GM21723 (cell line): ENCODE data around the gene CPNE2.

Experiments
- ATAC-seq: cut with Tn5 transposase; IDR thresholded peaks from one replicate; pipeline ENCODE4 v1.9.1; 2021; ENCODE audit warnings: mild to moderate bottlenecking, moderate library complexity; ENCODE audit not compliant: unreplicated experiment

CPNE2 gene

DNA sequence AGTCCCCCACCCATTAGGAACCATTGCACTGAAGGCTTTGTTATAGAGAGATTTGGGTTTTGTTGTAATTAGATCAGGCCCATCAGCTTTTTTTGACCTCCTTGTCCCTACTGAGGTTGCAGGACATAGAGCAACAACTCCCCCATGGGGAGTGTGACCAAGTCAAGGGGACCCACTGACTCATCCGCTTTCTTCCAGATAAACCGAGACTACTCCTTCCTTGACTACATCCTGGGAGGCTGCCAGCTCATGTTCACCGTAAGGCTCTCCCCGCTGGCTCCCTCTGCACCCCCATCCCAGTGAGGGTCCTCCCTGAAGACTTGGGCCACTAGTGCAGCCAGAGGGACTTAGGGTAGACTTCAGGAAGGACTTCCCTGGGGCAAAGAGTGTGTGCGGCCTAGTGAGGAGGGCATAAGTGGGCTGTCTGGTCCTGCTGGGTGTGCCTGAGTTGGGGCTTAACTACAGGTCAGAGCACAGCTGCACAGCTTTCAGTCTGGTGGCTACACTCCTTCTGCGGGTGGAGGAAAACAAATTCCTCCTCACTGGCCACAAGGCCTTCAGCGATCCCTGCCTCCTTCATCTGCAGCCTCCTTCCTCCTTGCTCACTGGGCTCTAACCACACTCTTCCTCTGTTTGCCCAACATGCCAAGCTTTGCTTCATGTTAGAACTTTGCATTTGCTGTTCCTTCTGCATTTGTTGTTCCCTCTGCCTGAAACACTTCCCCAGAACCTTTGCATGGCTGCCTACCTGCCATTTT, 31.0 kb downstream of the CPNE2 start:
- no peak for ATAC-seq

DNA sequence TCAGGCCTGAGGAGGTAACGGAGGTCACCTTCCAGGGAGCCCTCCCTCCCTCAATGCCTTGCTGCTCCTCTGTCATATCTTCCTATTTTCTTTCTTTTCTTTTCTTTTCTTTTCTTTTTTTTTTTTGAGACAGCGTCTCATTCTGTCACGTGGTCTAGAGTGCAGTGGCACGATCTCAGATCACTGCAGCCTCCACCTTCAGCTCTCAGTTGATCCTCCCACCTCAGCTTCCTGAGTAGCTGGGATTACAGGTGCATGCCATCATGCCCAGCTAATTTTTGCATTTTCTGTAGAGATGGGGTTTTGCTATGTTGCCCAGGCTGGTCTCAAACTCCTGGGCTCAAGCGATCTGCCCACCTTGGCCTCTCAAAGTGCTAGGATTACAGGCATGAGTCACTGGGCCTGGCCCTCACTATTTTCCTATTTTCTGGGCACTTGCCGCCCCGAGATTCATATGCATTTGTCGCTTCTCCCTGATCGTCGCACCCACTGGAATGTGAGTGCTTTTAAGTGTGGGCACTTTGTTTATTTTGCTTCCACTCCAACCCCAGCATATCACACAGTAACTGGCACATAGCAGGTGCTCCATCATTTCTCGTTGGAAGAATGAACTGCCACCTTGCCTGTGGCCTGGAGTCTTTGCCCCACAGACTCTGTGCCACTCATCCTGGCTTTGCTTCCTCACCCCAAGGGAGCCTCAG, 31.7 kb downstream of the CPNE2 start:
- ATAC-seq, result no peak

DNA sequence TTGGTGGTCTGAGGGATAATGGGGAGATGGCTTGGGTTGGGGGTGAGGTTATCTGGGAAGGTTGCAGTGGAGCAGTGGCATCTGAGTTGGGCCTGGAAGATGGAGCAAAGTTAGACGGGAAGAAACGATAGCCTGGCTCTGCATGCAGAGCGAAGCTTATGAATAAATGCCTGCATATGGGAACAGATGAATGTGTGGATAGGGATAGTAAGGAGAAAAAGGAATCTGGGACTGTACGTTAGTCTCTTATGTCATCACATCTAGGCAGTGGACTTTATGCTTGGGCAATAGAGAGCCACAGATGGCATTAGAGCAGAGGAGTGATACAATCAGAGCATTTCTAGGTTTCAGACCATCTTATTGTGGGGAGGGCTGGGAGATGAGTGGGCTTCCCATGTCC, 33.0 kb downstream of the CPNE2 start:
- ATAC-seq, result no peak

DNA sequence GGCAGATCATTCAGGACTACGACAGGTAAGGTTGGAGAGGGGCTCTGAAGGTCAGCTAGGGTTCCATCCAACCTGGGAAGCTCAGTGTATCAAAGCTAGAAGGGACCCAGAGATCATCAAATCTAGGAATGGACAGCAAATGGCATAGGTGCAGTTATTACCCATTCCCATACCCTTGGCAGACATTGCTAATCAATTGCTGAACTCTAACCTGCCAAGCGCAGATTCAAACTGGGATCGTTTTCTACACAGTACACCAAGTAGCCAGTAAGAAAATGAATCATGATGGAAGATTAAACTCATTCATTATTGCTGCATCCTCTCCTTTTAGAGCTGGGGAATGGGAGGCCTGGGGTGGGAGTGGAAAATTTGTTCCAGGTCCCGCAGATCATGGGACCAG, 33.6 kb downstream of the CPNE2 start:
- no peak for ATAC-seq

DNA sequence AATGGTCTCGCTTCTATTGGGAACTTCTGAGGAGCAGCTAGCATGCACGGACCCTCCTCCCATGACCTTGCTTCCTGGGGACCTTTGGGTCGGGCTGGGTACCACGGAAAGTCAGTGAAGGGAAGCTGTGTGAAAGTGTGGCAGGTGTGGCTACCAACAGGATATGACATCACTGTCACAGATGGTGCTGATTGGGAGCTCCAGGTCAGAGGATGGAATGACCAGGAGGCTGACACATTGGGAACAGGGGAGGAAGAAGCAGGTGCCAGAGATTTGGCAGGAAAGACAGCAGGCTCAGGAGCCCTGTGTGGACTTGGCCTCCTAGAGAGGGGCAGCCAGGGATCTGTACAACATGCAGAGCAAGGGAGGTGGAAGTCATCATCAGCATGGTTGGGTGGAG, 34.0 kb downstream of the CPNE2 start:
- ATAC-seq, result no peak

DNA sequence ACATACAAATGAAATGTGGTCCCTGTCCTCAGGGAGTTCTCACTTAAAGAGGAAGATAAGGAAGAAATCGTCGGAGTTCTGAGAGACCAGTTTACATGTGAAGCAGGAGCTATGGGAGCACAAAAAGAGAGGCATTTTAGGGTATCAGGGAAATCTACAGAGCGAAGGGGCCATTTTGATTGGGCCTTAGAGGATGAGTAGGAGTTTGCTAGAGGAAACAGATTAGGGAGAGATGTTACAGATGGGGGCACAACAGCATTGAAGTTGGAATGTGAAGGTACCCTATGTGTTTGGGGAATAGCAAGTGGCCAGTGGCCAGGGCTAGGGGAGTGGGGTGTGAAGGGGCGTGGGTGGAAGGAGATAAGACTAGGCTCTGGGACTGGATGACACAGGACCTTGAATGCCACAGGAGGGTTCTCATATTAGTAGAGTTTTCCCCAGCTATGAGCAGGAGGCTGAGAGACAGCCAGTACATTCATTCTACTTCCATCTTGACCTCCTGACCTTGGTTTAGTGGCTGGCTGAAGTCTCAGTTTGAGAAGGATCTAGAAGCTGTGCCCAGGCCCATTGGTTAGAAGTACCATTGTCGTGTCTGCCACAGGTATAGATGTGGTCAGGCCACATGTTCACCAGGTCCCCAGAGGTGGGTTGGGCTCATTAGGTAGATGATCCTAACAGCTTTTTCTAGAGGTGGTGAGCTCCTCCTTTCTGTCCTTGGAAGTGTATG, 34.8 kb downstream of the CPNE2 start:
- no peak for ATAC-seq

DNA sequence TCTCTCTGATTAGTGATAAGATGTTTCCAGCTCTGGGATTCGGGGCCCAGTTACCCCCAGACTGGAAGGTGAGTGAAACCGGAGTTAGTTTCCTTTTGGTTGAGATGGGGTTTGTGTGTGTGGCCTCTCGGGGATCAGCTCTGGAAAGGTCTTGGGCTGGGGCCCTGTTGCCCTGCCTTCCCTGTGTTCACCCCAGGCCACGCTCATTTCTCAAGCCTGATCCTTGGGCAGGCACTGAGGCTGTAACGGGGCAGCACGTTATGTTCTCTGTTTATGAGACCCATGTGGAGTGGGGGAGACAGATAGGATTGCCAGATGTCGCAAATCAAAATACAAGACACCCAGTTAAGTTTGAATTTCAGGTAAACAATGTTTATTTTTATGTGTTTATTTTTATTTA, 35.5 kb downstream of the CPNE2 start:
- no peak for ATAC-seq

DNA sequence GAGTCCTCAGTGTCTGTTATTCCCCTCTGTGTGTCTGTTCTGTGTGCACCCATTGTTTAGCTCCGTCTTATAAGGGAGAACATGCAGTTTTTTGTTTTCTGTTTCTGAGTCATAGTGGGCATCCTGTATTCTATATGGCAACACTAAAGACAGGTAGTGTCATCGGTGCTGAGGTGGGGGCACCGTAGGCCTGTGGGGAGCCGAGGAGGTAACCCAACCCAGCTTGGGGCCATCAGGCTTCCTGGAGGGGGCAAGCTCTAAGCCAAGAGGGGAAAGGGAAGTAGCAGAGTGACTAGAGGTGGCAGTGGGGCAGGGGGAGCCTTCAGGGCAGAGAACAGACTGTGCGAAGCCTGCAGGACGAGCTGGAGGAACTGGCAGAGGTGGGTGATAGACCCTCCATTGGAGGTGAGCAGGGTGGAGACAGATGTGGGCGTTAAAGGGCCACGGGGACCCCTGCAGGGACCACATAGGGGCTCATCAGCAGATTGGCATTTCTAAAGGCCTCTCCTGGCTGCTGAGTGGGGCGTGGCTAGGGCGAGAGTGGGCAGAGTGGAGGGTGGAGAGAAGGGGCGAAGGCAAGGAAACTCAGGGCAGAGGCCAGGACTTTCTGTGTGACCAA, 36.5 kb downstream of the CPNE2 start:
- no peak for ATAC-seq

DNA sequence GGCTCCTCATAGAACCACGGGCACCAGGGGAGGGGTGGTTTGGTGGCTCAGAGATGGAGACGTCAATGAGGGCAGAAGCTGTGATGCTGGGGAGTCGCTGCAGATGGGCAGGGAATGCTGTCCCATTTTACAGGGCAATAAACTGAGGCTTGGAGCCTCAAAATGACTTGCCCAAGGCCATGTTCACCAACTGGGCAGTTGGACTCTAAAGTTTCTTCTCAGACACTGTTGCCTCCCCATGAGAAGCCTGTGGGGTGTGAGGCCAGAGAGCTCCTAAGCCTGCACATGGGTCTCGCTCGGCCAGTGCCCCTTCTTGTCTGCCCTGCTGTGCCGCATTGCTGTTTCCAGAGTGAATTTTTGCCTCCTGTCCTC, 38.6 kb downstream of the CPNE2 start:
- no peak for ATAC-seq

DNA sequence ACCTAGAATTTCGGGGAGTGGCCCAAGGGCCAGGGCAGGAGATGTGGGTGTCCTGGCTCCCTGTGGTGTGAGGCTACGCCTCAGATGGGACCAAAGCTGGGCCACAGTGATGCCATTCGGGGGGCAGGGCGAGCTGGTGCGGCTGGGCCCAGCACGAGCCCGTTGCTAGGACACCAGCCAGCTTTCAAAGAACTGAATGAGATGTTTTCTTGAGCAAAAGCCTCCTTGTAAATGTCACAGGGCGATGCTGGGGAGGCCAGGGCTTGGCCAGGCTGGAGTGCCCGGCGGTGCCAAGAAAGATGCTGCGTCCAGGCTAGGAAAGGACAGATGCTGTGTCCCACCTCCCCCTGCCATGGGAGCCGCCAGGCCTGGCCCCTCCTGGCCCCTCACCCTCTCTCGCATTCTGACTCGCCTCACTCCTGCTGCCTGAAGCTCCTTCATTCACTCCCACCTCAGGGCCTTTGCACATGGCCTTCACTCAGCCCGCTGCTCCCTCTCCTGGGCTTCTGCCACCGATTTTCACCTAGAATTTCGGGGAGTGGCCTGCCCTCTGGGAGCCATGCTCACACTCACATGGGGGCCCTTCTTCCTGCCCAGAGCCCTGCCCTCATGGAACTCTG, 39.1 kb downstream of the CPNE2 start:
- ATAC-seq, result no peak

DNA sequence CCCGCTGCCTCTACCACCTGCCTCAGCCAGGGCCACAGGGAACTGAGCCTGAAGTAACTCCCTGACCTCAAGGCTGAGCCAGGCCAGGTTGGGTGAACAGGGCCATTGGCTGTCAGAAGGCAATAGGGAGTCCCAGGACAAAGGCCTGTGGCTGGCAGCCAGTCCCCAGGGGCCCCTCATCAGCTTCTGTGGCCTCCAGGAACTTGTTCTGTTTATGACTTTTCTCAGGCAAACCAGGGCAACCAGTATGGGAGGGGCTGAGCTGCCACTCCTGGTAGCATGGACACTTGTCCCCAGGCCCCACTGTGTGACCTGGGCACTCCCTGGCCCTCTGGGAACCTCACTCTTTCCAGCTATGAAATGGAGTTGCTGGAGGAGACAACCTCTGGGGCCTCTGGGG, 40.1 kb downstream of the CPNE2 start:
- ATAC-seq, result no peak

DNA sequence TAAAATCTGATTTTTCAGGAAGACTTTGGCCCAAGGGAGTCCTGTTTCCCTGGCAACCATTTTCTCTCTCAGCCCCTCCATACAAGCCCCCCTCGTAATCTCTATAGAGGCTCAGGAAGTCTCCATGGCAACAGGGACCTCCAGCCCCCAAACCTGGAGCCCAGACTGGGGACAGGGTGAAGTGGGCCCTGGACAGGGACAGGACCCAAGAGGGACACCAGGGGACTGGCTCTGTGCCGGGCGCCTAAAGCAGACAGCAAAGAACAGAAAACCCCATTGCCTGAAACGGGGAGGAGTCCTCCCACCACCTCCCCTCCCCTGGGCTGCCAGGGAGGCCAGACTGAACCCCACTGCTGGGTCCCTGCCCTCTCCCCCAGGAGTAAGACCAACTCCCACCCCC, 40.6 kb downstream of the CPNE2 start:
- no peak for ATAC-seq

DNA sequence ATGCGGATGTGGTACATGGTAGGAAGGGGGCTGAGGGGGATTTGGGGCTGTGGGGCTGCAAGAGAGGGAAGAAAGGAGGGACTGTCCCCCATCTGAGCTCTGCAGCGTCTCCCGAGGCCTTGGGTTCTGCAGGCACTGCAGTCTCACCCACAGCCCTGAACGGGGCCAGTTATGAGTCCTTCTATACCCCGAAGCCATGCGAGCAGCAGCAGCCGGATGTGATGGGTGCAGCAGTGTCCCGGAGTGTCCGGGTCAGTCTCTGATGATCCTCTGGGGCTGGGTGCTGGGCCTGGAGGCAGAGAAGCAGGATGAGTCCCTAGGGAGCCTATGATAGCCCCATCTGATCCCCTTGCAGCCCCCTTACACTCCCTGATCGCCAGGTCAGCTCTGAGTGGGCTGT, 41.5 kb downstream of the CPNE2 start:
- ATAC-seq, result no peak

DNA sequence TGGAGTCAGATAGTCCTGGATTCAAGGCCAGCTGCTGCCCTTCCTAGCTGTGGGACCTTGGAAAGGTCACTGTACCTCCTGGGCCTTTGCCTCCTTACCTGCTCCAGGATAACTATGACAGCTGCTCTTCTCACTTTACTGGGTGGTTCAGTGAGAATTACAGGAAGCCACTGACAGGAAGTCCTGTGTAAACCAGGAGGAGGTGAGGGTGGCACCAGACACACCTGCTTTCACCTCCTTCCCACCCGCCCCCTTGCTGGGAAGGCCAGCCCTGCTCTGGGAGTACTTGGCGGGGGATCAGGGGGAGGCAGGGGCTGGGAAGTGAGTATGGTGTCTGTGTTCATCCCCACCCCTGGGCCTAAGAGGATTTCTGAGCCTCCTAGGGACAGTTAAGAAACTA, 42.6 kb downstream of the CPNE2 start:
- no peak for ATAC-seq

DNA sequence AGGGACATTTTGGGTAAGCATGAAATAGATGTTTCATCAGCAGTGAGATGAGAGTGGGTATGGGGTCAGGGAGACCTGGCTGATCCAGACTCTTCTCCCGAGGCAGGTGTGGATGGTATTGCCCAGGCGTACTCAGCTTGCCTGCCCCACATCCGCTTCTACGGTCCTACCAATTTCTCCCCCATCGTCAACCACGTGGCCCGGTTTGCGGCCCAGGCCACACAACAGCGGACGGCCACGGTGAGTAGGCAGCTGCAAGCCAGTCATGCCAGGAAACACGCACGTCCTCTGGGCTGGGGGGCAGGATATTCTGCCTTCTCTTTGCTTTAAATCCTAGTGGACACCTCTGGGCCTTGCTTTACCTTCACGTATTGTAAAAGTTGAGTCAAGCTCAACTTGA, 44.7 kb downstream of the CPNE2 start:
- no peak for ATAC-seq

DNA sequence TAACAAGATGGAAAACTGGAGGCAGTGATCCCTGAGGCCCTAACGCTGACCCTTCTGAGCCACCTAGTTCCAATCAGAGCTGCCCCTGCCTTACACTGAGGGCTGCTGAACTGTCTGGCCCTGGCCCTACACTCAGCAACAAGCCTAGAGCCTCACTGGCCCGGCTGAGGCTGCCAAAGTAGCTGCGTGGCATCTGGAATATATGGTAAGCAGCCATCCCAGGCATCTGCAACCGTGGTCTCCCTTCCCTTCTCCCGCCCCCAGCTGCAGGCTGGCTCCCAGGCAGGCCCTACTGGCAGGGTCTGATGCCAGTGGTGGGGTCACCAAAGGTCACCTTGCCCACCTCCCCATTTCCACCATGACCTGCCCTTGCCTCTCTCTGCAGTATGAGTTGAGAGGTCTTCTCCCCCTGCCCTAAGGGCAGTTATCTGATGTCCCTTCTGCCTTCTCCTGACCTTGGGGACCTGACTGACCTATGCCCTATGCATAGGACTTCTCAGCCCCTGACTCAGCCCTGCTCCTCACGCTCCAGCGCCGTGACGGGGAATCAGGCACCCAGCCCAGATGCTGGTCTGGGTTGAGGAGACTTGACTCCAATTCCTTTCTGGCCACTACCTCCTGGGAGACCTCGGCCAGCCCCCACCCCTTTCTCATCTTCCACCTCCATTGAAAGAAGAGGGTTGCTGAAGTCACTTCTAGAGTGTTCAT, 45.3 kb downstream of the CPNE2 start:
- no peak for ATAC-seq

DNA sequence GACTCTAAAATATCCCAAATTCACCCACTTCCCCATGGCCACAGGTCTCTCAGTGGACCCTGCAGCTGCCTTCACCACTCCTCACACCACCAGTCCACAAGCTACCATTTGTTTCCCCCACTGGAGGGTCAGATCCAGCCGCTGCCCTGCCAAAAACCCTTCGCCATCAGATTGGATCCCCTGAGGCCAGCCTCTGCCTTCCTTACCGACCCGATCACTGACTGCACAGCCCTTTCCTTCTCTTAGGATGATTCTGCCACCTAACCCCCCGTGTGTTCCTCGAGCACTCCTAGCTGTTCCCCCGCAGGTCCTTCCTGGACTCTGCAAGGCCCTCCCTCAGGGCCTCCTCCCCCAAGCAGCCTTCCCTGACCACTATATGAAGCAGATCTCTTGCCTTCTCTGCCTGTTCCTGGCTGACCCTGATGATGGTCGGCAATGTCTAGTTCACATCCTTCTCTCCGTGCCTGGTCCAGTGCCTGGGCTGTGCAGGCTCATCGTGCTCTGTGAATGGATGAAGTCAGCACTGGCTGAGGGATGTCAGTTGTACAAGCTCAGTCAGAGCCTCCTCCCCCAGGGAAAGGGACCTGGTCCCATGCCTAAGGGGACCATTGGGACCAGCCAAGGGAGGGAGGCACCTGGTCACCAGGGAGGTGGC, 46.0 kb downstream of the CPNE2 start:
- no peak for ATAC-seq

DNA sequence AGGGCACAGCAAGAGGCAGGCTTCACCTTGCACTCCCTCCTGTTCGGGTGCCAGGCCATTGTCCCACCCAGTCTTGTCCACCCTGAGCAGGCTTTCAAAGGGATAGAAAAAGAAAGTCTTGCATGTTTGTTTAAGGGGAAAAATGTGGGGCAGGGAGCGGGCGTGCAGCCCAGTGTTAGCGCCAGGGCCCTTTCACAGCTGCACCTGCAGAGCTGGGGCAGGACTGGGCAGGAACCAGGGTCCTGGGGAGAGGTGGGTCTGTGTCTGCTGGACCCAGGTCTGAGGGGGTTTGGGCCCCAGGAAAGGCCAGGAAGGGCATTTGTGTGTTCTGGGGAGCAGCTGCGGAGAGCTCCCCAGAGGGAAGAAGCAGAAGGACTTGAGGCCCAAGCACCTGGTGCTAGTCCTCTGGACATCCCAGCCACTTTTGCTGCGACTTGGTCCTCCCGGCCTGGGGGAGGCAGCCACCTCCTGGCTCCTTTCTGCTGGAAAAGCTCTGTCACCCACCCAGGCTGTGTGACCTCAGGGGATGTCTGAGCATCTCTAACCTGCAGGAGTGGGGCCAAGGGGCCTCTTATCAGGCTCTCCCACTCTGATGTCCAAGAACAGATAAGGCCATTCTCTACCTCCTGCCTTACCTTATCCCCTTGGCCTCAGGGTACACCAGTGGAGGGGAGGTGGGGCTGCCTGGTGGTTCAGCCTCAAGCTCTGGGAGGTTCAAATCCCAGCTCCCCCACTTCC, 48.7 kb downstream of the CPNE2 start:
- ATAC-seq, result no peak

DNA sequence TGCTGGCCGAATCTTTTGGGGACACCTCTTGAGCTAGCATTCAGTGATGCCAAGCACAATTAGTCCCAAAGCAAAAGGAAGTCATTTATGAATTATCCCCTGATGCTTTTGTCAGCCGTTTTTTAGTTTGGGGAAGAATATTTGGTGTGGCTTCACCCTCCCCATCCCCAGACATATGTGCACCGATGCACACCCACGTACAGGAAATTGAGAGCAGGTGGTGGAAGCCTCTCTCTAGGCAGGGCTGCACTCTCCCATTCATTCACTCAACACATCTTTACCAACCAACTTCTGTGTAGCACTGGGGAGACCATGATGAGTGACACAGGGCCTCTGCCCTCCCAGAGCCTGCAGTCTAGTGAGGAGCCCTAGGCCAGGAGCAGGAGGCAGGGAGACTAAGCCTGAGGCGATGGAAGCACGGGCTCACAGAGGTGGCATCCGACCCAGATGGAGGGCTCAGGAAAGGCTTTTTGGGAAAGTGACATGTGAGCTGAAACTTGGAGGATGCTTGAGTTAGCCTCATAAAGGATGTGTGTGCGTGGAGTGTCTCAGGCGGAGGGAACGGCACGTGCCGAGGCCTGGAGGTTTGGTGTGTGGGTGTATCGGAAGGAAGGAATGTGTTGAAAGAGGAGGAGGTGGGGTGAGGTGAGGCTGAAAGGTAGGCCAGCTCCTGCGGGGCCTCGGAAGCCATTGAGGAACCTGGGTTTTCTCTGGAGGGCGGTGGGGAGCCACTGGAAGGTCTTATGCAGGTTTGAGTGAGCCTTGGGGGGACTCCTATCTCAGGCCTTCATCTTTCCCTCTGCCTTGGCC, 49.6 kb downstream of the CPNE2 start:
- peak; percentile 67 for ATAC-seq
